ENCODE data around the gene DISP2. TPM values are rescaled to one million over a fixed set of nuclear protein-coding genes. Genes with fewer than 3 reads are reported as not detected.
A peak's percentile ranks its signal among the peaks of the same experiment; 100 is the strongest.

The DISP2 gene
- total RNA-seq, 2 experiments from 2014 or later: 1.5 to 2.0 TPM

DNA sequence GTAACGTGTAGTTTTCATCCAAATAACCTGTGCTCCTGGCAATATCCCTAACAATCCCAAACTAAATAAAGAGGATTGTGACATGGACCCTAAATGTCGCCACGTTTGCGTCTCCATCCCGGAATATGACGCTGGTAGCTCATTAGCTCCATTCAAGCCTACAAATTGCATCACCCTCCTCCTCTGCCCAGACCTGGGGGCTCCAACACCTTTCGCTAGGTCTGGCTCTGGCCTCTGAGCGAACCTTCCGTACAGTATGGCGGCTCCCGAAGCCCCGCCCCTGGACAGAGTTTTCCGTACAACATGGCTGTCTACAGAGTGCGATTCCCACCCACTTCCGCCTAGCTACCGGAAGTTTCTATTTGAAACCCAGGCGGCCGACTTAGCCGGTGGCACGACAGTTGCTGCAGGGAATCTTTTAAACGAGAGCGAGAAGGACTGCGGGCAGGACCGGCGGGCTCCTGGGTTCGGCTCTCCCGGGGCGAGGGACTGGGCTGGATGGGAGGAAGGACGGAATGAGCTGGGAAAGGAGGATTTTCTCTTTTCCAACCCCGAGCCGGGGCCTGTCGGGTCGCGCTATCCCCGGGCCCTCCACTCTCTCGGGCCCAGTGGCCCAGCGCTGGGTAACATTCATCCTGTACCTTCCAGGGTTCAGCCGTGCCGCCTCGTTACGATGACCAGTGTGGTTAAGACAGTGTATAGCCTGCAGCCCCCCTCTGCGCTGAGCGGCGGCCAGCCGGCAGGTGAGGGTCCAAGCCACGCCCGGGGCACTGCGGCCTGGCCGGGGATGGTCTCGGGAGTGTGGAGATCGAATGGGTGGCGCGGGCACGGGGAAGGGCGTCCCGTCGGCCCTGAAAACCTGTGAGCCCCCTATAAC is 24.8 kb downstream of the DISP2 start, which contains the start of gene KNSTRN:
Gene KNSTRN, plus strand, starts transcription at position 142 of the 877 bp plus-strand sequence. Its CDS starts 115 bp downstream, at position 257.
- ATAC-seq (ENCODE audit: low read depth) (peak; percentile 97), DNase-seq (peak; percentile 86)
- peaks cover 35% of the 10 kb centered on the region for H3K36me3 Mint-ChIP-seq
- POLR2A ChIA-PET: interaction anchor here (1.0 to 3.3 kb wide), 5 partner anchors 10 to 36 kb away, joined by 3 to 31 read pairs (median 4); partner anchors contain the start of genes DISP2 and IVD
- H3K4me3 Mint-ChIP-seq: peak within 1 kb of the TSS; percentile 99
- peak within 1 kb of the TSS; percentile 93 for H3K27ac Mint-ChIP-seq
- H3K4me1 Mint-ChIP-seq: peaks cover 23% of the 10 kb centered on the region
- peaks cover 8% of the 10 kb centered on the region for H3K27me3 Mint-ChIP-seq
- H3K9me3 Mint-ChIP-seq: no peaks in the 10 kb centered on the region

DNA sequence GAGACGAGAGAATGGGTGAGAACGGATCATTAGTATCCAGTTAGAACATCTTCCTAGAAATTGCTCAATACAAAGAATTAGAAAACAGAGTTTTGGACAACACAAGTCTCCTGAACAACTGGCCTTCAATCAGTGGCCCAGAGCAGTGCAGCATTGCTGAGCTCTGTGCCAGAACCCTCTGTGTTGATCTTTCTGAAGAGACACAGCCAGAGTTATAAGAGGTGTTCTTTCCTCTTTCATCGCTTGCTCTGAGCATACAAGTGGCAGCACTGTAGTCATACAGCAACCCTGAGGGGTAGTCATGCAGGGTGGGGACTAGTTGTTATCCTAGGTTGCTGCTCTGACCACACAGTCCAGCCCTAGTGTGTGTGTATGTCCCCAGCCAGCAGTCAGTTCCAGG is 28.5 kb downstream of the DISP2 start:
- POLR2A ChIA-PET: interaction anchor here (1.7 kb wide), 1 partner anchor 19 kb away, joined by 6 read pairs; the partner anchor contains the start of gene IVD
- Mint-ChIP-seq H3K4me1 (peaks cover 25% of the 10 kb centered on the region), H3K4me3 (no peak overlapping the region), H3K27ac (no peak overlapping the region), H3K36me3 (peaks cover 59% of the 10 kb centered on the region), H3K9me3 (no peaks in the 10 kb centered on the region), H3K27me3 (no peaks in the 10 kb centered on the region)
- ATAC-seq (ENCODE audit: low read depth) (no peak), DNase-seq (no peak)

DNA sequence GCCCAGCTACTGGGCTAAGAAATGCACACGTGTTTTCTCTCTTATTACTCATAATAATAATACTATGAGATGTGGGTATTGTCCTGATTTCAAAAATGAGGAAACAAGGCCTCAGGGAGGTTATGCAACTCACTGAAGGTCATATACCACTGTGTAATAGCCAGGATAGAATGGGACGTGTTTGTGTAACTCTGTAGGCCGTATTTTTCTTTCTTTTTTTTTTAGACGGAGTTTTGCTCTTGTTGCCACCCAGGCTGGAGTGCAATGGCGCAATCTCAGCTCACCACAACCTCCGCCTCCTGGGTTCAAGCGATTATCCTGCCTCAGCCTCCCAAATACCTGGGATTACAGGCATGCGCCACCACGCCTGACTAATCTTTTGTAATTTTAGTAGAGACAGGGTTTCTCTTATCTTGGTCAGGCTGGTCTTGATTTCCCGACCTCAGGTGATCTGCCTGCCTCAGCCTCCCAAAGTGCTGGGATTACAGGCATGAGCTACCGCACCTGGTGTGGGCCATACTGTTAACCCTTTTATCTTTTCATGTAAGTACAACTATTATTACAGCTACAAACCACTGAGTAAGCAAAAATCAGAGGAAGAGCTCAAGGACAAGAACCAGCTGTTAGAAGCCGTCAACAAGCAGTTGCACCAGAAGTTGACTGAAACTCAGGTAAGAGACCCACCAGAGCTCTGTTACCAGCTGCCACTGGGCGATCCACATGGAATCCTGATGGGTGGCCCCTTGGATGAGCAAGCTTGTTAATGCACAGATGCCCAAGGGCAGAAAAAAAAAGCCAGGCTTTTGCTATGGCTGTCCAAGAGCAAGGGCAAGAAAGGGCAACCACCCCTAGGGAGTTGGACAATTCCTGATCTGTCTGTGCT is 31.2 kb downstream of the DISP2 start:
- no peak for ATAC-seq (ENCODE audit: low read depth)
- DNase-seq: no peak
- Mint-ChIP-seq H3K27ac (no peak overlapping the region), H3K9me3 (no peaks in the 10 kb centered on the region), H3K4me3 (no peak overlapping the region), H3K4me1 (peaks cover 13% of the 10 kb centered on the region), H3K36me3 (peaks cover 68% of the 10 kb centered on the region), H3K27me3 (no peaks in the 10 kb centered on the region)
- POLR2A ChIA-PET: interaction anchor here (1.4 kb wide), 1 partner anchor 9 kb away, joined by 6 read pairs; no protein-coding TSS in a partner anchor

DNA sequence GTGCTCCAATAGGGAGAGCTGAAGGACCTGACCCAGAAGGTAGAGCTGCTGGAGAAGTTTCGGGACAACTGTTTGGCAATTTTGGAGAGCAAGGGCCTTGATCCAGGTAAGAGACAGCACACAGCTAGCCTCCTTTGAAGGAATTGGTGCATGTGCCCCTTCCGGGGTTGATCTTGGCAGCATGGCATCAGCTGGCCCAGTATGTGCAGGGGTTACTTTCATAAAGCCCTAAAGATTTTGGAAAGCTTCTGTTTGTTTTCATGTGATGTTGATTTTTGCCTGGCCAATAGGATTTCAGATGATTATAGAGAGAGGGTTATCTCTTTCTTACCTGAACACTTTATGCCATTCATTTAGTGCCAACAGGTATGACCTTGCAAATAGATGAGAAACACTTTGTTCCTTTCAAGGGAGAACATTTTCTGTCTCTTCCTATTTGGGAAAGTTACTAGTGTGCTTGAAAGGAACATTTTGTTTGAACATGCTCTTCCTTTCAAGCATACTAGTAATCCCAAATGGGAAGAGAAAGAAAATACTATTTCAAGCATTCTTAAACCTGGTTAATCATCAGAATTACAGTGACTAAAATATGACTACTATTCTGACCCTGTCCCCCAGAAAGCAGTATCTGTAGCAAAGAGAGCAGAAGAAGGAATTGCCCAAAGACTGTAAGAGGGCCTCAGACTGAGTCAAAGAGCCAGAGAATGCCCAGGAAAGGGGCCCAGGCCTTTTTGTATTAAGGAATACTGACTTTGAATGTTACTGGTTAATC is 32.0 kb downstream of the DISP2 start:
- ATAC-seq (ENCODE audit: low read depth) (no peak), DNase-seq (no peak)
- POLR2A ChIA-PET: interaction anchor here (1.4 kb wide), 1 partner anchor 8 kb away, joined by 6 read pairs; no protein-coding TSS in a partner anchor
- Mint-ChIP-seq H3K9me3 (no peaks in the 10 kb centered on the region), H3K27me3 (no peaks in the 10 kb centered on the region), H3K4me3 (no peak overlapping the region), H3K4me1 (peaks cover 6% of the 10 kb centered on the region), H3K27ac (no peak overlapping the region), H3K36me3 (peaks cover 62% of the 10 kb centered on the region)

DNA sequence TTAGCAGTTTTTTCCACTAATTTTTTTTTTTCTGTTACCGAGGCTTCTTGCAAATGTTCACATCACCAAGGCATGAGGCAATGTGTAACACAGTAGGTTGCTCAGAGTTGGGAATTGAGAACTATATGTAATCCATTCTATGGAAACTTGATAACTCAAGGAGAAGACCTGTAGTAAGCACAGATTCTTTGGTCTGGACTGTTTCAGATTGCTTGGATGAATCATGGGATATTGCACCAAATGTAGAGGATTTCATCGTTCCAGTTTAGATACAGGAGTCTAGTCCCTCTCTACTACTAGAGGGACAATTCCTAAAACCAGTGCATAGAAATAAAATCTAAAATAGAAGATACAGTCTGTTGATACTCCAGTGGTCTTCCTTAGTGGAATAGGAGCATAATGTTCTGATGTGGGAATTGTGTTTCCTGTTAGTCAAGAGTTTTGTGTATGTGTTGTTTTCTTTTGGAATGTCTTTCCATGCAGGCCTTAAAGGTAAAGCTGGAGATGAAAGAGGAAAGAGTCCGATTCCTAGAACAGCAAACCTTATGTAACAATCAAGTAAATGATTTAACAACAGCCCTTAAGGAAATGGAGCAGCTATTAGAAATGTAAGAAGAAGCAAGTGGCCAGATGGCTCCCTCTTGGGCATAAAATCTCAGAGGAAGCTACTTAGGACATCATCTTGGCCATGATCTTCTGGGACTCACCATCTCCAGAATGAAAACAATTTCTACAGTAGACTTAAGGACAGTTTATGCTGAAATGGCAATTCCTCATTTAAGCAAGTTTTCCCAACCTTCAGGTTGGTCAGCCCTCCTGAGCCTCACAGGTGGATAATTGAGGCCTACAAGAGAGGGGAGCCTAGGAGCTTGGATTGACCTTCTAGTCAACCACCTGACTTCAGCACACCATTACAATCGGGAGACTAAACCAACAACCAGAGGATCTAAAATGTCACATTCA is 35.2 kb downstream of the DISP2 start:
- H3K4me1 Mint-ChIP-seq: peaks cover 11% of the 10 kb centered on the region
- DNase-seq (no peak), ATAC-seq (ENCODE audit: low read depth) (no peak)
- POLR2A ChIA-PET: interaction anchor here (1.0 kb wide), 1 partner anchor 11 kb away, joined by 4 read pairs; the partner anchor contains the start of gene KNSTRN
- H3K36me3 Mint-ChIP-seq: peaks cover 47% of the 10 kb centered on the region
- no peaks in the 10 kb centered on the region for H3K27me3 Mint-ChIP-seq
- H3K4me3 Mint-ChIP-seq: no peak overlapping the region
- H3K9me3 Mint-ChIP-seq: no peaks in the 10 kb centered on the region
- H3K27ac Mint-ChIP-seq: no peak overlapping the region

DNA sequence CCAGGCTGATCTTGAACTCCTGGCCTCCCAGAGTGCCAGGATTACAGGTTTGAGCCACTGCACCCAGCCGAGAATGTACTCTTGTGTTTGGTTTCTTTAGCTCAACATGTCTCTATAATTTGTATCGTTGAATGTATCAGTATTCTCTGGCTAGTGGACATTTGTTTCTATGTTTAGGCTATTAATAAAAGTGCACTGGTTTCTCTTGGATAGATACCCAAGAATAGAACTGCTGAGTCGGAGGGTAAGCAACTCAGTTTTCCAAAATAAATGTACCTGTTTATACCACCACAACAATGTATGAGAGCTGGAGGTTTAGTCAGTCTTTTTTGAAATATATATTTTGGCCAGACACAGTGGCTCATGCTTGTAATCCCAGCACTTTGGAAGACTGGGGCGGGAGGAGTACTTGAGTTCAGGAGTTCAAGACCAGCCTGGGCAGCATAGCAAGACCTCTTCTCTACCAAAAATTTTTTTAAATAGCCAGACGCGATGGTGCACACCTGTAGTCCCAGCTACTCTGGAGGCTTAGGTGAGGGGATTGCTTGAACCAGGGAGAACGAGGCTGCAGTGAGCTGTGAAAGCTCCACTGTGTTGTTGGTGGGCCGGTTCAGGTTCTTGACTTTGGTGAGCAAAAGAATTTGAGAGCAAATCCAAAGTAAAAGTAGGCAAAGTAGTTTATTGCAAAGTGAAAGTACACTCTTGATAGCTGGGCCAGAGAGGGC is 39.8 kb downstream of the DISP2 start:
- H3K4me3 Mint-ChIP-seq: peak overlapping the region; percentile 78
- no peaks in the 10 kb centered on the region for H3K9me3 Mint-ChIP-seq
- POLR2A ChIA-PET: interaction anchor here (0.7 to 2.2 kb wide), 7 partner anchors 8 to 464 kb away, joined by 3 to 15 read pairs (median 7); partner anchors contain the start of genes EIF2AK4, IVD and KNSTRN
- peak overlapping the region; percentile 83 for H3K27ac Mint-ChIP-seq
- DNase-seq (no peak), ATAC-seq (ENCODE audit: low read depth) (no peak)
- no peaks in the 10 kb centered on the region for H3K27me3 Mint-ChIP-seq
- peaks cover 23% of the 10 kb centered on the region for H3K4me1 Mint-ChIP-seq
- H3K36me3 Mint-ChIP-seq: peaks cover 21% of the 10 kb centered on the region

DNA sequence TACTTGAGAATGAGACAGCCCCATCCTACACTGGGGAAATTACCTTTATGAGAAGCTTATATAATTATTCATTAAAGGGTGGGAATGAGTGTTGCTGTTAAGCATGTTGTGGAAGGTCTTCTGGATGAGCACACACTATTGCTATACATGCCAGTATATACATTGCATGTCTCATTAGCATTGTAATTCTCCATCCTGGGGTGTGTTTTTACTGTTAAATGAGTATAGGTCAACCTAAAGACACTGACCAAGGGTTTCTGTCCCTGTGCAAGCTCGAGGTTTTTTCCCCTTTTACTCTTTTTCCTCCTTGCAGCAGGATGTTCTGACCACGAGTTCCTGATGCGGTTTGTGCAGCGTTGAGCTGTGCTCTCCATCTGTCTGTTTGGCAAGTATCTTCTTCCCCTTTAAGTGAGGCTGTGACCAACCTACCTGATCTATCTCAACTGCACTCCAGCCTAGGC is 40.4 kb downstream of the DISP2 start:
- no peak for DNase-seq

DNA sequence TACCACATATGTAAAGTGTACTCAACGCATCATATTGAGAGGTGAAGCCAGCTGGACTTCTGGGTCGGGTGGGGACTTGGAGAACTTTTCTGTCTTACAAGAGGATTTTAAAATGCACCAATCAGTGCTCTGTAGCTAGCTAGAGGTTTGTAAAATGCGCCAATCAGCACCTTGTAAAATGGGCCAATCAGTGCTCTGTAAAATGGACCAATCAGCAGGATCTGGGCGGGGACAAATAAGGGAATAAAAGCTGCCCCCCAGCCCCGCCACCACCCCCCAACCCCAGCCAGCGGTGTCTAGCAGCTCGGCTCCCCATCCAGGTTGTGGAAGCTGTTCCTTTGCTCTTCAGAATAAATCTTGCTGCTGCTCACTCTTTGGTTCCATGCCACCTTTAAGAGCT is 41.4 kb downstream of the DISP2 start:
- POLR2A ChIA-PET: interaction anchor here (0.6 to 1.8 kb wide), 6 partner anchors 8 to 727 kb away, joined by 3 to 8 read pairs (median 3); no protein-coding TSS in a partner anchor
- Mint-ChIP-seq H3K36me3 (peaks cover 12% of the 10 kb centered on the region), H3K27ac (peak overlapping the region; percentile 23)

More for the DNA sequence above, 40.4 kb downstream of the DISP2 start:
- H3K27me3 Mint-ChIP-seq: no peaks in the 10 kb centered on the region
- POLR2A ChIA-PET: interaction anchor here (0.7 to 2.2 kb wide), 6 partner anchors 9 to 71 kb away, joined by 3 to 15 read pairs (median 6); partner anchors contain the start of gene KNSTRN
- peak overlapping the region; percentile 78 for H3K4me3 Mint-ChIP-seq
- H3K36me3 Mint-ChIP-seq: peaks cover 18% of the 10 kb centered on the region
- H3K9me3 Mint-ChIP-seq: no peaks in the 10 kb centered on the region
- ATAC-seq (ENCODE audit: low read depth): peak; percentile 87
- H3K27ac Mint-ChIP-seq: peak overlapping the region; percentile 83
- H3K4me1 Mint-ChIP-seq: peaks cover 23% of the 10 kb centered on the region

DNA sequence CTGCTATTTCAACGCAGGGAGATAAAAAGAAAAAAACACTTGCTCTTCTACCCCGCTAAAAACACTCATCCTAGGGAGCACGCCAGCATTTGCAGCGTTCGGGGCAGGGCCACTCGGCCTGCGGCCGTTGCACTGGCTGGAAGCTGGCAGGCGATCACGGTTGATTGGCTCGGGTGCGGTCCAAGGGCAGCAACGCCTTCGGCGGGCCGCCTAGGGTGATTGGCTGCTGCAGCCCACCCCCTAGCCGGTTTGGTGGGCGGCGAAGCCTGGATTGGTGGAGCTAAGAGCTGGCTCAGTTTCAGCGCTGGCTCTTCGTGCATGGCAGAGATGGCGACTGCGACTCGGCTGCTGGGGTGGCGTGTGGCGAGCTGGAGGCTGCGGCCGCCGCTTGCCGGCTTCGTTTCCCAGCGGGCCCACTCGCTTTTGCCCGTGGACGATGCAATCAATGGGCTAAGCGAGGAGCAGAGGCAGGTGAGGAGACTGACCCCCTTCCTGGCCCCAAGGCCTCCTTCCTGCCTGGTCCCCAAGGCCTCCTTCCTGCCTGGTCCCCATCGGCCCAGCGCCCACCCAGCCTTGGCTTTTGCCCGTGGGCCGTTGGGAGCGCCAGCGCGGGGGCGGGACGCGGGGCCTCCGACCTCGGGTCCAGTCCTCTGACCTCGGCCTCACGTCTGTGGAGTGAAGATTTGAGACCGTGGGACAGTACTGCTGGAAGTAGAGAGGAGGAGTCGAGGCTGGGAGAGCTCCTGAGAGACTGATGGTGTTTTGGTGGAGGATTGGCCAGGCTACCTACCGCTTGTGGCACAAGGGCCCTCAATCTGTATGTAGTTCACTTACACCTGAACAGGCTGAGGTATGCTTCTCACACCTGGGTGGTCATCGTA is 47.7 kb downstream of the DISP2 start, which contains the start of gene IVD:
Gene IVD, plus strand, starts transcription at position 295 of the 881 bp plus-strand sequence. Its CDS starts 33 bp downstream, at position 328.
- POLR2A ChIA-PET: interaction anchor here (0.7 to 3.3 kb wide), 14 partner anchors 8 to 77 kb away, joined by 3 to 31 read pairs (median 4); partner anchors contain the start of genes DISP2 and KNSTRN
- peaks cover 32% of the 10 kb centered on the region for H3K4me1 Mint-ChIP-seq
- peak within 1 kb of the TSS; percentile 86 for H3K4me3 Mint-ChIP-seq
- ATAC-seq (ENCODE audit: low read depth) (peak; percentile 99), DNase-seq (peak; percentile 91)
- peak within 1 kb of the TSS; percentile 93 for H3K27ac Mint-ChIP-seq
- H3K27me3 Mint-ChIP-seq: no peaks in the 10 kb centered on the region
- H3K36me3 Mint-ChIP-seq: peaks cover 12% of the 10 kb centered on the region
- no peaks in the 10 kb centered on the region for H3K9me3 Mint-ChIP-seq

More for the DNA sequence above, 41.4 kb downstream of the DISP2 start:
- ATAC-seq (ENCODE audit: low read depth): no peak
- peaks cover 25% of the 10 kb centered on the region for H3K4me1 Mint-ChIP-seq
- H3K27me3 Mint-ChIP-seq: no peaks in the 10 kb centered on the region
- no peaks in the 10 kb centered on the region for H3K9me3 Mint-ChIP-seq
- DNase-seq: no peak
- H3K4me3 Mint-ChIP-seq: no peak overlapping the region

Measured in activated naive CD8-positive, alpha-beta T cell treated with anti-CD3 and anti-CD28 coated beads, Interleukin-2, amount 10 ng/mL, durations not matched to agents 7 days and 5 days (primary cell).